RKO (cell line): Measurements from ENCODE around the gene FMN2.
"Not testable (repeated sequence)": the region's sequence is repeated elsewhere in the genome, so short reads cannot be mapped to it uniquely, and the experiment has no call there.

Experiments used
- DNase-seq: peaks from one replicate; pipeline ENCODE4 v3.0.0-alpha.2; 2016; ENCODE audit warnings: low spot score

The FMN2 gene

GRCh38 chr1:240139511-240139910 is 47.8 kb downstream of the FMN2 start:
- DNase-seq: no peak

GRCh38 chr1:240145120-240145519 is 53.4 kb downstream of the FMN2 start:
- DNase-seq: no peak

GRCh38 chr1:240148333-240148732 is 56.6 kb downstream of the FMN2 start:
- DNase-seq: no peak

- peak; percentile 51 for DNase-seq
These were observed 57.9 kb downstream of the FMN2 start for GRCh38 chr1:240149484-240150094.

GRCh38 chr1:240151136-240151735 is 59.6 kb downstream of the FMN2 start:
- DNase-seq: peak; percentile 41

GRCh38 chr1:240152611-240153297 is 61.1 kb downstream of the FMN2 start:
- no peak for DNase-seq

GRCh38 chr1:240155605-240156004 is 63.9 kb downstream of the FMN2 start:
- no peak for DNase-seq

- DNase-seq: no peak
These were observed 73.1 kb downstream of the FMN2 start for GRCh38 chr1:240164742-240165141.

- no peak for DNase-seq
These were observed 77.5 kb downstream of the FMN2 start for GRCh38 chr1:240169188-240169587.

GRCh38 chr1:240170266-240170665 is 78.6 kb downstream of the FMN2 start:
- DNase-seq: no peak

- no peak for DNase-seq
These were observed 79.1 kb downstream of the FMN2 start for GRCh38 chr1:240170806-240171205.

- no peak for DNase-seq
These were observed 80.2 kb downstream of the FMN2 start for GRCh38 chr1:240171907-240172306.

GRCh38 chr1:240173836-240174235 is 82.2 kb downstream of the FMN2 start:
- no peak for DNase-seq

GRCh38 chr1:240174734-240175133 is 83.1 kb downstream of the FMN2 start:
- DNase-seq: no peak

- DNase-seq: no peak
These were observed 86.7 kb downstream of the FMN2 start for GRCh38 chr1:240178366-240178765.

- DNase-seq: not testable (repeated sequence)
These were observed 93.0 kb downstream of the FMN2 start for GRCh38 chr1:240184682-240185081.

- DNase-seq: no peak
These were observed 96.5 kb downstream of the FMN2 start for GRCh38 chr1:240188139-240188538.

GRCh38 chr1:240189386-240189989 is 97.8 kb downstream of the FMN2 start:
- peak; percentile 49 for DNase-seq

- peak; percentile 61 for DNase-seq
These were observed 99.3 kb downstream of the FMN2 start for GRCh38 chr1:240190881-240191401.

GRCh38 chr1:240192851-240193250 is 101.2 kb downstream of the FMN2 start:
- no peak for DNase-seq

GRCh38 chr1:240193679-240194078 is 102.0 kb downstream of the FMN2 start:
- DNase-seq: no peak

- no peak for DNase-seq
These were observed 102.4 kb downstream of the FMN2 start for GRCh38 chr1:240194120-240194519.

GRCh38 chr1:240198376-240198775 is 106.7 kb downstream of the FMN2 start:
- no peak for DNase-seq
